Pancreas (tissue), 10 donors: ENCODE results near the gene WWC2. TPM values are rescaled to one million over a fixed set of nuclear protein-coding genes. Genes with fewer than 3 reads are reported as not detected.
"Not testable (repeated sequence)": the region's sequence is repeated elsewhere in the genome, so short reads cannot be mapped to it uniquely, and the experiment has no call there.

Experiments
- ATAC-seq, 4 donors: fragments of 200-7000 bp; cut with Tn5 transposase; one replicate each; pipeline versions ENCODE4 v1.8.0 to v1.9.1; 2020; ENCODE audit warnings: mild to moderate bottlenecking in 4 of 4, moderate library complexity in 4 of 4
- DNase-seq, 6 donors: peaks; one replicate each; pipeline ENCODE4 v3.0.0-alpha.2; 2020
- FAIRE-seq: peaks from 2 replicates; lab custom pipeline; 2012; peaks lifted over from hg19 to GRCh38; lab: Jason Lieb, UNC
- H3K27ac ChIP-seq, 4 donors: fragments of 200-600 bp; sonication (generic); 1 replicate in 3 of 4; 2 replicates in 1 of 4; pipeline versions ENCODE4 v1.5.0 to v1.8.0; 2020
- H3K27me3 ChIP-seq, 4 donors: fragments of 200-600 bp; one replicate each; pipeline ENCODE4 v1.8.0; 2021
- H3K36me3 ChIP-seq, 3 donors: fragments of 200-600 bp; sonication (generic) in 1 of 3; one replicate each; pipeline versions ENCODE4 v1.5.0 to v1.8.0; 2020 to 2021
- H3K4me1 ChIP-seq, 3 donors: fragments of 200-600 bp; one replicate each; pipeline ENCODE4 v1.8.0; 2021
- H3K4me3 ChIP-seq, 4 donors: fragments of 200-600 bp; sonication (generic) in 2 of 4; one replicate each; pipeline versions ENCODE4 v1.5.0 to v1.8.0; 2020 to 2021
- H3K9me3 ChIP-seq, 4 donors: fragments of 200-600 bp; one replicate each; pipeline ENCODE4 v1.8.0; 2021
- CTCF ChIP-seq, 4 donors: fragments of 200-600 bp; sonication (generic) in 3 of 4; IDR thresholded peaks; one replicate each; pipeline versions ENCODE4 v1.5.0 to v1.8.0; 2021; ENCODE audit warnings: antibody characterized with exemption in 4 of 4
- WGBS, 2 donors: extraction: QIAGEN DNeasy Blood & Tissue Kit; methylation state at CpG; one replicate each; pipeline ENCODE4 v1.1.7; 2013; 5-methylcytosine and 5-hydroxymethylcytosine counted together
- intact Hi-C, 3 donors: fragments of 100-400 bp; cut with DNase I; formaldehyde crosslinking; loops; one replicate each; pipeline versions ENCODE4 v1.11.1 to v1.14.2; 2022
- polyA plus RNA-seq, 2 donors: library from polyadenylated mRNA; stranded (reverse); fragments of 200-250 nt; gene quantifications; one replicate each; pipeline ENCODE4 v1.2.3, GENCODE V29; 2013
- total RNA-seq, 6 donors: library from RNA; stranded (reverse); fragmentation: NEBNext Ultra II Directional in 4 of 6; extraction: Animal tissue kit (Norgen Biotek cat#: 25700) in 4 of 6; gene quantifications; one replicate each; pipeline versions ENCODE4 v1.2.1 to v1.2.4, GENCODE V29; 2021 to 2023
- donor health status: healthy with polysubstance abuse.
- donor health status: DM: no; HTN: no; CAD: no; lungs with moderate emphysema.
- donor health status: DM: no; HTN: no; CAD: no.
- donor health status: control.
- donor health status: control.
- donor health status: Bipolar disorder and iron deficiency.
- donor health status: DM: yes; HTN: yes; CAD: no.
- donor health status: DM: no; HTN: no; CAD: no.
- donor health status: DM: no; HTN: no; CAD: no.
- donor health status: DM: yes; HTN: yes; CAD: no.

WWC2 gene
- total and polyA plus RNA-seq, 8 donors: 4.4 to 27.5 (median 16.9) TPM

- no peak for FAIRE-seq
- no peak for TF ChIP-seq CTCF (IDR thresholded peaks at IDR 0.05)
- DNase-seq: no peak
- H3K4me3 ChIP-seq: no peak overlapping the region
- H3K9me3 ChIP-seq: no peaks in the 10 kb centered on the region
- no peak for ATAC-seq
- no peaks in the 10 kb centered on the region for H3K4me1 ChIP-seq
- H3K27ac ChIP-seq: no peak overlapping the region
- intact Hi-C loops: no loop called here
- H3K27me3 ChIP-seq: no peaks in the 10 kb centered on the region
- 80 to 93% methylated on average over 2 of the region's 2 CpGs for whole genome bisulfite sequencing, 2 donors
- H3K36me3 ChIP-seq: no peaks in the 10 kb centered on the region
Observed at GRCh38 chr4:183321079-183321478, 222.0 kb downstream of the WWC2 start.

- TF ChIP-seq CTCF (IDR thresholded peaks at IDR 0.05): no peak
- Histone ChIP-seq H3K4me3 (no peak overlapping the region), H3K9me3 (no peaks in the 10 kb centered on the region), H3K36me3 (no peaks in the 10 kb centered on the region), H3K4me1 (no peaks in the 10 kb centered on the region), H3K27me3 (no peaks in the 10 kb centered on the region), H3K27ac (no peak overlapping the region)
- intact Hi-C loops: no loop called here
- DNase-seq (no peak), FAIRE-seq (no peak), ATAC-seq (no peak)
- 92 to 96% methylated on average over 5 of the region's 5 CpGs for WGBS, 2 donors
Observed at GRCh38 chr4:183321516-183321915, 222.5 kb downstream of the WWC2 start.

- Histone ChIP-seq H3K27me3 (no peaks in the 10 kb centered on the region), H3K27ac (no peak within 1 kb of the TSS), H3K4me3 (no peak within 1 kb of the TSS), H3K36me3 (no peaks in the 10 kb centered on the region), H3K9me3 (no peaks in the 10 kb centered on the region), H3K4me1 (no peaks in the 10 kb centered on the region)
- FAIRE-seq: no peak
- intact Hi-C loops: no loop called here
- DNase-seq: no peak
- TF ChIP-seq CTCF (IDR thresholded peaks at IDR 0.05): no peak
- 92 to 96% methylated on average over 5 of the region's 5 CpGs for WGBS, 2 donors
- no peak for ATAC-seq
Observed at GRCh38 chr4:183322326-183322725, 223.3 kb downstream of the WWC2 start, which contains the start of gene CLDN24. Gene CLDN24, minus strand, starts transcription at chr4:183322426. Its CDS starts 0 bp downstream, at chr4:183322426.

GRCh38 chr4:183323295-183323694 lies 224.2 kb downstream of the WWC2 start:
- TF ChIP-seq CTCF (IDR thresholded peaks at IDR 0.05): no peak

GRCh38 chr4:183324056-183324455 lies 225.0 kb downstream of the WWC2 start:
- H3K9me3 ChIP-seq, H3K4me3 ChIP-seq, H3K4me1 ChIP-seq, H3K36me3 ChIP-seq, intact Hi-C loops, ATAC-seq, H3K27me3 ChIP-seq, FAIRE-seq, H3K27ac ChIP-seq, DNase-seq: not testable (repeated sequence)
- WGBS, 2 donors: 91 to 94% methylated on average over 11 of the region's 11 CpGs

More at GRCh38 chr4:183323295-183323694, 224.2 kb downstream of the WWC2 start:
- H3K27ac ChIP-seq: no peak overlapping the region
- DNase-seq: no peak
- no peaks in the 10 kb centered on the region for H3K27me3 ChIP-seq
- intact Hi-C loops: no loop called here
- no peaks in the 10 kb centered on the region for H3K9me3 ChIP-seq
- WGBS, 2 donors: 87 to 93% methylated on average over 6 of the region's 6 CpGs
- no peaks in the 10 kb centered on the region for H3K36me3 ChIP-seq
- FAIRE-seq: no peak
- no peaks in the 10 kb centered on the region for H3K4me1 ChIP-seq
- no peak for ATAC-seq
- H3K4me3 ChIP-seq: no peak overlapping the region
